Right lobe of liver (tissue), 6 donors: Measurements from ENCODE around the gene MYO10. TPM values are rescaled to one million over a fixed set of nuclear protein-coding genes. Genes with fewer than 3 reads are reported as not detected.

Experiments
- ATAC-seq, 4 donors: fragments of 200-7000 bp; cut with Tn5 transposase; one replicate each; pipeline ENCODE4 v1.9.1; 2020; ENCODE audit warnings: mild to moderate bottlenecking in 4 of 4, moderate library complexity in 4 of 4
- DNase-seq, 3 donors: peaks; one replicate each; pipeline ENCODE4 v3.0.0-alpha.2; 2020
- H3K27ac ChIP-seq, 3 donors: fragments of 200-600 bp; one replicate each; pipeline ENCODE4 v1.8.0; 2022
- H3K27me3 ChIP-seq, 2 donors: fragments of 200-600 bp; one replicate each; pipeline ENCODE4 v1.8.0; 2022
- H3K36me3 ChIP-seq, 4 donors: fragments of 200-600 bp; sonication (generic) in 1 of 4; one replicate each; pipeline versions ENCODE4 v1.5.1 to v1.8.0; 2017 to 2022; ENCODE audit warnings: control low read depth in 1 of 4
- H3K4me1 ChIP-seq, 4 donors: fragments of 200-600 bp; sonication (generic) in 1 of 4; one replicate each; pipeline versions ENCODE4 v1.5.1 to v1.8.0; 2017 to 2022; ENCODE audit warnings: control low read depth in 1 of 4
- H3K4me3 ChIP-seq, 3 donors: fragments of 200-600 bp; one replicate each; pipeline ENCODE4 v1.8.0; 2022
- H3K9me3 ChIP-seq, 4 donors: fragments of 200-600 bp; sonication (generic) in 1 of 4; one replicate each; pipeline versions ENCODE4 v1.5.1 to v1.8.0; 2017 to 2022; ENCODE audit warnings: control low read depth in 1 of 4
- POLR2A ChIP-seq: fragments of 450-650 bp; IDR thresholded peaks from one replicate; pipeline ENCODE4 v1.6.1; 2017; ENCODE audit warnings: antibody characterized with exemption, mild to moderate bottlenecking
- WGBS: methylation state at CpG from one replicate; pipeline ENCODE4 v1.1.6; 2018; ENCODE audit warnings: low coverage, low lambda C conversion rate; ENCODE audit not compliant: insufficient coverage; ENCODE audit errors: missing lambda C conversion rate; 5-methylcytosine and 5-hydroxymethylcytosine counted together
- intact Hi-C, 2 donors: fragments of 100-400 bp; cut with DNase I; formaldehyde crosslinking; loops; one replicate each; pipeline versions ENCODE4 v1.11.2 to v1.14.1; 2022
- total RNA-seq, 6 experiments: library from RNA; depleted of rRNA in 2 of 6; stranded (reverse); fragments of >200 nt in 2 of 6; fragmentation: NEBNext Ultra II Directional in 3 of 6; extraction: Animal tissue kit (Norgen Biotek cat#: 25700) in 3 of 6; gene quantifications; one replicate each; pipeline versions ENCODE4 v1.1.0 to v1.2.4, GENCODE V29; 2016 to 2023
- TF ChIP-seq, protein P1 (sequence below), 4 donors: fragments of 200-600 bp in 3 of 4; fragments of 450-650 bp in 1 of 4; IDR thresholded peaks; one replicate each; pipeline versions ENCODE4 v1.5.1 to v1.8.0; 2016 to 2022; ENCODE audit warnings: antibody characterized with exemption in 4 of 4, mild to moderate bottlenecking in 2 of 4
- donor health status: DM: no; HTN: yes; CAD: no.
- donor health status: DM: no; HTN: no; CAD: no.
- donor health status: DM: no; HTN: no; CAD: no.
- donor health status: DM: no; HTN: yes; CAD: no.
- donor health status: DM: no; HTN: yes; CAD: no.

Gene MYO10
- total RNA-seq, 6 experiments from 2014 or later, result 3.9 to 13.1 (median 6.9) TPM

DNA sequence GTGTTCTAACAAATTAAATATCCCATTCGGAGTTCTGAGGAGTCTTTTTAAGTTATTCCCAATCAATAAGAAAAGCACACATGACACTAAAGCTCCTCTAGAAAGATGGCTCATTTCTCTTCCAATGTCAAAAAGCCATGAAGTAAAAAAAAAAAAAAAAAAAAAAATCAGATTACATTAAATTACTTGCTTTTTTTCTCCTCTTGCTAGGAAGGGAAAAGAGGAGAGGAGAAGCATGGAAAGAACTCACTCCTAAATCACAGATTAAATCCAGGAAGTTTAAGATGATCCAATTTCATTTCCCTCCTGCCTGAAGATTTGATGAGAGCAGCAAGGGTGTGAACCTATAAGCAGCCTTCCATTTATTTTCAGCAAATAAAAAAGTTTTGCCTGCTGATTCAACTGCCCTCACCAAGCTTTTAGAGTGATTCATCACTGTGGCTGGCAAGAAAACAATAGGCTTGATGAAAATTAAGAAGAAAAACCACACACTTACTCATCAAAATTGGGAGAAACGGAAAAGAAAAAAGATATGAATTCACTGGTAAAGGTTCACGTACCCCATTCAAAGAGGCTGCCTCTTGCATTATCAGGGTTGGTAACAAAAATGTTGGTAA lies 19.7 kb downstream of the MYO10 start:
- Histone ChIP-seq H3K4me1 (no peaks in the 10 kb centered on the region), H3K9me3 (no peaks in the 10 kb centered on the region), H3K4me3 (no peak overlapping the region), H3K27ac (no peak overlapping the region), H3K36me3 (no peaks in the 10 kb centered on the region), H3K27me3 (no peaks in the 10 kb centered on the region)
- TF ChIP-seq, protein P1, sequence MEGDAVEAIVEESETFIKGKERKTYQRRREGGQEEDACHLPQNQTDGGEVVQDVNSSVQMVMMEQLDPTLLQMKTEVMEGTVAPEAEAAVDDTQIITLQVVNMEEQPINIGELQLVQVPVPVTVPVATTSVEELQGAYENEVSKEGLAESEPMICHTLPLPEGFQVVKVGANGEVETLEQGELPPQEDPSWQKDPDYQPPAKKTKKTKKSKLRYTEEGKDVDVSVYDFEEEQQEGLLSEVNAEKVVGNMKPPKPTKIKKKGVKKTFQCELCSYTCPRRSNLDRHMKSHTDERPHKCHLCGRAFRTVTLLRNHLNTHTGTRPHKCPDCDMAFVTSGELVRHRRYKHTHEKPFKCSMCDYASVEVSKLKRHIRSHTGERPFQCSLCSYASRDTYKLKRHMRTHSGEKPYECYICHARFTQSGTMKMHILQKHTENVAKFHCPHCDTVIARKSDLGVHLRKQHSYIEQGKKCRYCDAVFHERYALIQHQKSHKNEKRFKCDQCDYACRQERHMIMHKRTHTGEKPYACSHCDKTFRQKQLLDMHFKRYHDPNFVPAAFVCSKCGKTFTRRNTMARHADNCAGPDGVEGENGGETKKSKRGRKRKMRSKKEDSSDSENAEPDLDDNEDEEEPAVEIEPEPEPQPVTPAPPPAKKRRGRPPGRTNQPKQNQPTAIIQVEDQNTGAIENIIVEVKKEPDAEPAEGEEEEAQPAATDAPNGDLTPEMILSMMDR (IDR thresholded peaks at IDR 0.05), result no peak
- TF ChIP-seq POLR2A, result no peak
- intact Hi-C loops, result no loop called here
- ATAC-seq, result peak in 3 of 4 donors; percentile 26 to 67 (median 56)
- 60% methylated on average over 3 of the region's 3 CpGs for WGBS
- no peak for DNase-seq

DNA sequence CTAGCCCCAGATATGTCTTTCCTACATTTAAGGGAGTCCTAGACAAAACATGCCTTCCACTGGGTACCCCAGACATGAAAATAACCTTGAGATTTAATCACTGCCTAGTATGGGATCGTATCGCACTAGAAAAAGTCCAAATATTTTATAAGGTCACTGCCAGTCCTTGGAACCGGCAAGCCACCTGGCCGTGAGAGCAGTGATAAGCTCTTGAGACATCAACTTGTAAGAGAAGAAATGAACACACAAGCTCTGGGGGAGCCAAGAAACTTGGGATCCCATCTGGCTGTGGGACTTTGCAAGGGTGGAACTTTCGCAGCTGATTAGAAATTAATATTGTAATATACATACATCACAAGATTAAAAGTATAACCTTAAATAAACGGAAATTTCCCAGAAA lies 21.5 kb downstream of the MYO10 start:
- ATAC-seq (no peak), DNase-seq (no peak)
- no peak for TF ChIP-seq POLR2A
- TF ChIP-seq, protein P1 (IDR thresholded peaks at IDR 0.05), result no peak
- no peak overlapping the region for H3K4me3 ChIP-seq
- no peaks in the 10 kb centered on the region for H3K36me3 ChIP-seq
- H3K27me3 ChIP-seq, result no peaks in the 10 kb centered on the region
- no peaks in the 10 kb centered on the region for H3K9me3 ChIP-seq
- H3K27ac ChIP-seq, result no peak overlapping the region
- 58% methylated on average over 6 of the region's 6 CpGs for WGBS
- H3K4me1 ChIP-seq, result no peaks in the 10 kb centered on the region
- intact Hi-C loops, result no loop called here

DNA sequence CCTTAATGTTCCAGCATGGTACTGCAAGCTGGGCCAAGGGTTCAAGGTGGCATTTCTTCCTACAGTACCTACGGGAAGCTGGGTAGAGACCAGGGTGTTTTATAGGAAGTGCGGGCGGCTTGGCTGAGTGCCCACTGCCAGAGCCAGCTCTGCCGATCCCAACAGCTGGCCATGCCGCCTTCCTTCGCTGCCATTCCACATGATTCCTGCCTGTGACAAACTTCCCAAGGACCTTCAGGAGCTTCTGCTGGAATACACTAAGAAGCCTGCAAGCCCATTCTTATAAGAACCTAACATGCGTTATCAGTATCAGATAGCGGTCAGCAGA lies 22.0 kb downstream of the MYO10 start:
- intact Hi-C loops, result no loop called here
- no peak for ATAC-seq
- DNase-seq, result no peak

DNA sequence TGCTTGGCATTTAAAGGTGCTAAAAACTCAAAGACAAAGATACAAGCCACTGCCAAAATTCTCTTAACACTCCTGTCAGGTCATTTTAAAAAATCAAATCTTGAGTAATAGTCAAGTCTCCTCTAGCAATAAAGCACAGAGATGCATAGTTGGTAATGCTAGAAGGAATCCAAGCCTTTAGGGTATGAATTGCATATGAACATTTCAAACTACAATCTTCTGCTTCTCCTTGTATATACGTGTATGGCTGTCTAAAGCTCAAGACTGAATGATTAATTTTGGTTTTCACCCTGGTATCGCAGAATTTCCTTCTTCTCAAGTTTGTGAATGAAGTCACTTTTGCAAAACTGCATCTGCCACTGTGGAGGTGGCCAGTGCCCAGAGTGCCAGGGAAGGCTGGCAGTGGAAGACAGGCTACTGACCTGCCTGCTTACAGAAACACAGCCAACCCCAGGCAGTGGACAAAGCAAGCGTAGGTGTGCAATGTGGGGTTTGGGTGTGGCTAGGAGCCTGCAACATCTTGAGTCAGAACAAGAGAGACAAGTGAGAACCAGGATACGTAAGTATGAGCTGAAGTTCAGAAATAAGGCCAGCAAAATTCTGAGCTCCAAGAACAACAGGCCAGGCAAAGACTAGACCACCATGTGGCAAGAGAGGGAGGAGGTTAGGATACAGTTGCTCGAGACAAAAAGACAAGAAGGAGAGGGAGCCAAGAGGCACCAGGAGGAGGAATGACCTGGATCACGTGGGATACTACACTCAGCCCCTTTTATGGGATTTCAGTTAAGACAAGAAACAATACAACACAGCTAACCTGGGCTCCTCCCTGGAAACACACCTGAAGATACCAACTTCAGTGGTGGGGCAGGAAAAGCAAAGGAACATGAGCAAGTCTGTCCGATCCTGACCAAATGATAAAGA lies 22.6 kb downstream of the MYO10 start:
- intact Hi-C loops, result no loop called here
- DNase-seq (no peak), ATAC-seq (no peak)
- no peak overlapping the region for H3K27ac ChIP-seq
- H3K4me1 ChIP-seq, result no peaks in the 10 kb centered on the region
- no peak overlapping the region for H3K4me3 ChIP-seq
- 51% methylated on average over 6 of the region's 7 CpGs for WGBS
- no peaks in the 10 kb centered on the region for H3K27me3 ChIP-seq
- TF ChIP-seq, protein P1 (IDR thresholded peaks at IDR 0.05), result no peak
- TF ChIP-seq POLR2A, result no peak
- no peaks in the 10 kb centered on the region for H3K9me3 ChIP-seq
- no peaks in the 10 kb centered on the region for H3K36me3 ChIP-seq

More for the DNA sequence above, 22.0 kb downstream of the MYO10 start:
- Histone ChIP-seq H3K36me3 (no peaks in the 10 kb centered on the region), H3K27ac (no peak overlapping the region), H3K9me3 (no peaks in the 10 kb centered on the region), H3K4me1 (no peaks in the 10 kb centered on the region), H3K4me3 (no peak overlapping the region), H3K27me3 (no peaks in the 10 kb centered on the region)
- no peak for TF ChIP-seq POLR2A
- TF ChIP-seq, protein P1 (IDR thresholded peaks at IDR 0.05), result no peak
- 60% methylated on average over 6 of the region's 8 CpGs for WGBS
